B cell (primary cell): Measurements from ENCODE around the gene SFXN1. TPM values are rescaled to one million over a fixed set of nuclear protein-coding genes. Genes with fewer than 3 reads are reported as not detected.

Experiments used
- ATAC-seq: fragments of 200-7000 bp; cut with Tn5 transposase; one replicate; pipeline ENCODE4 v1.10.0; 2021; ENCODE audit warnings: low read depth, mild to moderate bottlenecking, moderate number of reproducible peaks, moderate library complexity
- CTCF ChIA-PET: fragments of 350-600 bp; sonication (Branson Sonifier 250); formaldehyde crosslinking; loops from one replicate; lab custom pipeline; 2021; ENCODE audit warnings: antibody characterized with exemption, inconsistent platforms; lab: Charles Lee
- POLR2A ChIA-PET: fragments of 350-600 bp; sonication (Branson Sonifier 250); formaldehyde crosslinking; loops from one replicate; lab custom pipeline; 2021; ENCODE audit warnings: antibody characterized with exemption; lab: Charles Lee
- DNase-seq: peaks from one replicate; pipeline ENCODE4 v3.0.0; 2013
- H2AFZ ChIP-seq: 2 replicates; pipeline ENCODE4 v1.6.1; 2012; ENCODE audit warnings: mild to moderate bottlenecking, low read depth, low read length; ENCODE audit not compliant: insufficient read depth, poor library complexity, severe bottlenecking
- H3K27ac ChIP-seq, 2 donors: 1 replicate in 1 of 2; 2 replicates in 1 of 2; pipeline ENCODE4 v1.5.1; 2012 to 2013; ENCODE audit warnings: low read length in 2 of 2, mild to moderate bottlenecking in 2 of 2, moderate library complexity in 1 of 2
- H3K27me3 ChIP-seq, 4 experiments: fragments of 200-600 bp in 1 of 4; sonication (generic) in 1 of 4; replicated peaks in 1 of 4; 1 replicate in 2 of 4; 2 replicates in 2 of 4; pipeline versions ENCODE4 v1.6.1 to v1.7.0; 2013 to 2016; ENCODE audit warnings: low read length in 3 of 4, mild to moderate bottlenecking in 2 of 4, mixed read lengths in 1 of 4, moderate library complexity in 1 of 4; ENCODE audit not compliant: insufficient read depth in 4 of 4, control insufficient read depth in 3 of 4; ENCODE audit errors: control extremely low read depth in 1 of 4
- H3K36me3 ChIP-seq, 2 experiments: replicated peaks in 1 of 2; 1 replicate in 1 of 2; 2 replicates in 1 of 2; pipeline versions ENCODE4 v1.6.1 to v1.7.1; 2013; ENCODE audit warnings: low read length in 1 of 2; ENCODE audit not compliant: insufficient read depth in 2 of 2, control insufficient read depth in 1 of 2; ENCODE audit errors: control extremely low read depth in 1 of 2, extremely low read depth in 1 of 2
- H3K4me1 ChIP-seq, 2 donors: fragments of 200-600 bp in 1 of 2; sonication (generic) in 1 of 2; 1 replicate in 1 of 2; 2 replicates in 1 of 2; pipeline versions ENCODE4 v1.5.1 to v1.6.1; 2013 to 2017; ENCODE audit warnings: low read length in 2 of 2; ENCODE audit not compliant: control insufficient read depth in 2 of 2, insufficient read depth in 2 of 2
- H3K4me2 ChIP-seq: replicated peaks from 2 replicates; pipeline ENCODE3; 2012; ENCODE audit warnings: mild to moderate bottlenecking, low read depth, low read length; ENCODE audit not compliant: poor library complexity, severe bottlenecking
- H3K4me3 ChIP-seq, 5 experiments: fragments of 200-600 bp in 1 of 5; sonication (generic) in 1 of 5; 1 replicate in 3 of 5; 2 replicates in 2 of 5; pipeline versions ENCODE4 v1.5.1 to v1.7.0; 2011 to 2016; ENCODE audit warnings: low read length in 4 of 5, mild to moderate bottlenecking in 4 of 5, low read depth in 2 of 5, control low read depth in 1 of 5, moderate library complexity in 1 of 5; ENCODE audit not compliant: insufficient read depth in 1 of 5; ENCODE audit errors: control extremely low read depth in 1 of 5, extremely low read depth in 1 of 5
- H3K79me2 ChIP-seq: fragments of 200-600 bp; sonication (generic); one replicate; pipeline ENCODE4 v1.6.0; 2016; ENCODE audit warnings: low read length; ENCODE audit not compliant: control insufficient read depth, insufficient read depth
- H3K9ac ChIP-seq: fragments of 200-600 bp; sonication (generic); 2 replicates; pipeline ENCODE4 v1.6.1; 2017; ENCODE audit warnings: mild to moderate bottlenecking, low read length, moderate library complexity
- H3K9me3 ChIP-seq, 3 donors: one replicate each; pipeline versions ENCODE4 v1.6.1 to v1.7.1; 2013; ENCODE audit warnings: low read length in 2 of 3; ENCODE audit not compliant: control insufficient read depth in 2 of 3, insufficient read depth in 1 of 3; ENCODE audit errors: control extremely low read depth in 1 of 3
- H4K20me1 ChIP-seq: 2 replicates; pipeline ENCODE4 v1.6.0; 2012; ENCODE audit warnings: mild to moderate bottlenecking, low read length; ENCODE audit not compliant: insufficient read depth, control insufficient read depth, poor library complexity, severe bottlenecking
- H3K27ac Mint-ChIP-seq: one replicate; pipeline ENCODE4 v1.8.0; 2021; ENCODE audit warnings: mixed read lengths
- H3K27me3 Mint-ChIP-seq: one replicate; pipeline ENCODE4 v1.8.0; 2021; ENCODE audit warnings: mixed read lengths
- H3K4me1 Mint-ChIP-seq: one replicate; pipeline ENCODE4 v1.8.0; 2021; ENCODE audit warnings: mixed read lengths
- H3K4me3 Mint-ChIP-seq: one replicate; pipeline ENCODE4 v1.8.0; 2021; ENCODE audit warnings: mixed read lengths
- H3K9me3 Mint-ChIP-seq: one replicate; pipeline ENCODE4 v1.8.0; 2022; ENCODE audit warnings: mixed read lengths; ENCODE audit not compliant: insufficient read depth
- EZH2 ChIP-seq: IDR thresholded peaks from 2 replicates; pipeline ENCODE4 v1.6.1; 2012; ENCODE audit warnings: borderline replicate concordance, low read depth, mild to moderate bottlenecking, moderate library complexity, low read length; ENCODE audit not compliant: insufficient read depth, poor library complexity, severe bottlenecking
- whole genome bisulfite sequencing: methylation state at CpG from one replicate; pipeline ENCODE4 v1.1.5; 2013; ENCODE audit warnings: missing lambda C conversion rate; ENCODE audit not compliant: insufficient coverage; 5-methylcytosine and 5-hydroxymethylcytosine counted together
- intact Hi-C: fragments of 100-400 bp; cut with micrococcal nuclease; formaldehyde crosslinking; loops from one replicate; pipeline ENCODE4 v1.10.0; 2022
- polyA plus RNA-seq: library from polyadenylated mRNA; depleted of rRNA; stranded (reverse); fragments of >200 nt; gene quantifications from 2 replicates; pipeline ENCODE4 v1.2.3, GENCODE V29; 2012
- total RNA-seq, 2 donors: library from RNA; stranded (reverse); fragments of 120-200 nt in 1 of 2; gene quantifications; 1 replicate in 1 of 2; 2 replicates in 1 of 2; pipeline versions ENCODE4 v1.2.3 to v1.2.4, GENCODE V29; 2013 to 2022
- TF ChIP-seq, protein P1 (sequence below): fragments of 200-600 bp; IDR thresholded peaks from one replicate; pipeline ENCODE4 v1.8.0; 2022; ENCODE audit warnings: antibody characterized with exemption, mild to moderate bottlenecking

The SFXN1 gene
- total and polyA plus RNA-seq, 2 donors (not counting 1 experiment from before 2014, with no cell fraction given) = 16.4 to 30.5 TPM

GRCh38 chr5:175471196-175471595 is 7.2 kb upstream of the SFXN1 start:
- DNase-seq = no peak
- Mint-ChIP-seq H3K4me1 (no peaks in the 10 kb centered on the region), H3K27ac (no peak overlapping the region), H3K9me3 (no peaks in the 10 kb centered on the region), H3K27me3 (peaks cover 30% of the 10 kb centered on the region), H3K4me3 (no peak overlapping the region)
- Histone ChIP-seq H3K4me1 (no peaks in the 10 kb centered on the region), H3K36me3 (no peaks in the 10 kb centered on the region), H3K9ac (no peak overlapping the region), H3K79me2 (no peaks in the 10 kb centered on the region), H3K4me3 (no peak overlapping the region), H3K27me3 (peaks cover 0 to 3% (median 2%) of the 10 kb centered on the region in 4 experiments), H2AFZ (no peak overlapping the region), H4K20me1 (no peaks in the 10 kb centered on the region), H3K27ac (no peak overlapping the region), H3K9me3 (no peaks in the 10 kb centered on the region), H3K4me2 (no peak overlapping the region)
- WGBS = 88% methylated on average over 5 of the region's 6 CpGs
- CTCF ChIA-PET = no interaction called here
- TF ChIP-seq, protein P1, sequence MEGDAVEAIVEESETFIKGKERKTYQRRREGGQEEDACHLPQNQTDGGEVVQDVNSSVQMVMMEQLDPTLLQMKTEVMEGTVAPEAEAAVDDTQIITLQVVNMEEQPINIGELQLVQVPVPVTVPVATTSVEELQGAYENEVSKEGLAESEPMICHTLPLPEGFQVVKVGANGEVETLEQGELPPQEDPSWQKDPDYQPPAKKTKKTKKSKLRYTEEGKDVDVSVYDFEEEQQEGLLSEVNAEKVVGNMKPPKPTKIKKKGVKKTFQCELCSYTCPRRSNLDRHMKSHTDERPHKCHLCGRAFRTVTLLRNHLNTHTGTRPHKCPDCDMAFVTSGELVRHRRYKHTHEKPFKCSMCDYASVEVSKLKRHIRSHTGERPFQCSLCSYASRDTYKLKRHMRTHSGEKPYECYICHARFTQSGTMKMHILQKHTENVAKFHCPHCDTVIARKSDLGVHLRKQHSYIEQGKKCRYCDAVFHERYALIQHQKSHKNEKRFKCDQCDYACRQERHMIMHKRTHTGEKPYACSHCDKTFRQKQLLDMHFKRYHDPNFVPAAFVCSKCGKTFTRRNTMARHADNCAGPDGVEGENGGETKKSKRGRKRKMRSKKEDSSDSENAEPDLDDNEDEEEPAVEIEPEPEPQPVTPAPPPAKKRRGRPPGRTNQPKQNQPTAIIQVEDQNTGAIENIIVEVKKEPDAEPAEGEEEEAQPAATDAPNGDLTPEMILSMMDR = no peak
- TF ChIP-seq EZH2 = no peak
- intact Hi-C loops = no loop called here
- POLR2A ChIA-PET = no interaction called here
- ATAC-seq = no peak

DNA sequence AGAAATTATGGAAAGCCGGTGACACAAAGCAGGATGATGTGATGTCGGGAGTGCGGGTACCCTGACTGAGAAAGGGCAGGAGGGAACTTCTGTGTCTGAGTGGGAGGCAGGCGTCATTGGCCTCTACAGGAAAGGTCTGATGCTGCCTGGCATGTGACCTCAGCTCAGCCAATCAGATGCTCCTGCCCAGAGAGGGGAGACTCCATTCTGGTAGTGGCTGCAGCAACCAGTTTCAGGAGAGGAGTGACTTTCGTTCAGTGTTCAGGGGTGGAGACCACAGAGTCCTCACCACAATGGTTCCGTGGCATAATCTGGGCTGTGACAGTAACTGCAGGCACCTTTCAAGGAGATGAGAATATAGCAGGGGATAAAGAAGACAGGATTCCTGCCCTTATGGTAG is 6.7 kb upstream of the SFXN1 start:
- DNase-seq = no peak
- Histone ChIP-seq H3K79me2 (no peaks in the 10 kb centered on the region), H3K27ac (no peak overlapping the region), H2AFZ (no peak overlapping the region), H3K4me2 (no peak overlapping the region), H3K4me1 (no peaks in the 10 kb centered on the region), H3K9ac (no peak overlapping the region), H4K20me1 (no peaks in the 10 kb centered on the region), H3K9me3 (no peaks in the 10 kb centered on the region), H3K4me3 (no peak overlapping the region), H3K27me3 (peaks cover 0 to 3% (median 2%) of the 10 kb centered on the region in 4 experiments), H3K36me3 (no peaks in the 10 kb centered on the region)
- no peak overlapping the region for H3K4me3 Mint-ChIP-seq
- TF ChIP-seq, protein P1 = no peak
- TF ChIP-seq EZH2 = no peak
- H3K27ac Mint-ChIP-seq = no peak overlapping the region
- intact Hi-C loops = no loop called here
- no peaks in the 10 kb centered on the region for H3K9me3 Mint-ChIP-seq
- no peaks in the 10 kb centered on the region for H3K4me1 Mint-ChIP-seq
- ATAC-seq = no peak
- peaks cover 27% of the 10 kb centered on the region for H3K27me3 Mint-ChIP-seq
- POLR2A ChIA-PET = no interaction called here
- 77% methylated on average over 4 of the region's 6 CpGs for WGBS
- CTCF ChIA-PET = no interaction called here
